Hematopoietic multipotent progenitor cell treated with erythropoietin and hydrocortisone succinate and interleukin-3 and kit ligand, for 4 days (in vitro differentiated cells): ENCODE results near the gene SDHAF4.
A peak's percentile ranks its signal among the peaks of the same experiment; 100 is the strongest.
"Not testable (repeated sequence)": the region's sequence is repeated elsewhere in the genome, so short reads cannot be mapped to it uniquely, and the experiment has no call there.

Experiments used
- DNase-seq: peaks from one replicate; pipeline ENCODE4 v3.0.0-alpha.2; 2015

The SDHAF4 gene

DNA sequence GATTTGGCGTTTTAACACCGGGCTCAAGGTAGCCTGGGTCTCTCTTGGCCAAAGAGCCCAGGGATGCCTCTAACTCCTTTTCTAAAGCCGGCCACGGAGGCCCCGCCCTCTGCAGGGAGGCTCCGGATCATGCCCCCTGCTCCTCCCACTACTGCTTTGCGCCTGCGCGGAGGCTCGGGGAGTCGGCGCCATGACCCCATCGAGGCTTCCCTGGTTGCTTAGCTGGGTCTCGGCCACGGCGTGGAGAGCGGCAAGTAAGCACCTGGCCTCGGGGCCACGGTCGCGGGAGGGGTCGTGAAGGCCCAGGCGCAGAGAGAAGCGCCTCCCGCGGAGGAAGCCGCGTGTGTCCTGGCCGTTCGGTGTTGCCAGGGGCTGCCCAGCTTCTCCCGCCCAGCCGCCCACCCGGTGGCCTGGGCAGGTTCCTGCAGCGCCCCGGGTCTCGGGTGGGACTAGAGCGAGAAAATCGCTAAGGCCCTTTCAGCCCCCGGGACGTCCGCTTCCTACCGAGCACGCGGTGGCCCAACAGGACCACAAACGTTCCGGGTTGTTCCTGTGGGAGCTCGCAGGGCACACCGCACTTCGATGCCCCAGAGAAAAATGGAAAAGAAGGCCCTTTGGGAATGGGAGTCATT, at the start of gene SDHAF4:
SDHAF4 (plus strand) TSS at position 180 of the 632 bp plus-strand sequence; CDS start at position 191, 11 bp downstream.
- DNase-seq, result peak; percentile 96

DNA sequence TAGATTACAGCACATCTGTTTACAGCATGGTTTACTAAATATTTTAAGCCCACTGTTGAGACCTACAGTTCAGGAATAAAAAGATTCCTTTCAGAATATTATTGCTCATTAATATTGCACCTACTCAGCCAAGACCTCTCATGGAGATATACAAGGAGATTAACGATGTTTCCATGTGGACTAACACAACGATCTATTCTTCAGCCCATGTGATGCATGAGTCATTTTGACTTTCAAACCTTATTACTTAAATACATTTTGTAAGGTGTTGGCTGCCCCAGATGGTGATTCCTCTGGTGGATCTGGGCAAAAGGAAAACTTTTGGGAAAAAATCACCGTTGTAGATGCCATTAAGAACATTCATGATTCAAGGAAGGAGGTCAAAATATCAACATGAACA, 48.0 kb upstream of the SDHAF4 start:
- no peak for DNase-seq

- DNase-seq, result peak; percentile 57
These were observed 46.2 kb upstream of the SDHAF4 start for GRCh38 chr6:70520575-70520974.

GRCh38 chr6:70524721-70525286, 41.9 kb upstream of the SDHAF4 start:
- DNase-seq, result peak; percentile 4

- no peak for DNase-seq
These were observed 39.5 kb upstream of the SDHAF4 start for GRCh38 chr6:70527071-70527737.

DNA sequence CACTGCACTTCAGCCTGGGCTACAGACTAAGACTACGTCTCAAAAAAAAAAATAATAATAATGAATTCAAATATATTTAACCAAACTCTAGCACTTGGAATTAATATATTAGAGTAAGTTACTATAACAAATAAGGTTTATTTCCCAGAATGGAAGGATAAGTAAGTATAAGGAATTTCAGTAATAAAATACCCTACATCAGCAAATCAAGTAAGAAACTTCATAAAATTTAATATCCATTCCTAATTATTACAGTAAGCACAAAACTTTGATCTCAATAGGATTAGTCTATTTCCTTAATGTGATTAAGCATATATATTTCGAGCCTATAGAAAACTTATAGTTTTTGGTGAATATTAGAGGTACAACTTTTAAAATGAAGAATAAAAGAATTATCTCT, 36.7 kb upstream of the SDHAF4 start:
- no peak for DNase-seq

DNA sequence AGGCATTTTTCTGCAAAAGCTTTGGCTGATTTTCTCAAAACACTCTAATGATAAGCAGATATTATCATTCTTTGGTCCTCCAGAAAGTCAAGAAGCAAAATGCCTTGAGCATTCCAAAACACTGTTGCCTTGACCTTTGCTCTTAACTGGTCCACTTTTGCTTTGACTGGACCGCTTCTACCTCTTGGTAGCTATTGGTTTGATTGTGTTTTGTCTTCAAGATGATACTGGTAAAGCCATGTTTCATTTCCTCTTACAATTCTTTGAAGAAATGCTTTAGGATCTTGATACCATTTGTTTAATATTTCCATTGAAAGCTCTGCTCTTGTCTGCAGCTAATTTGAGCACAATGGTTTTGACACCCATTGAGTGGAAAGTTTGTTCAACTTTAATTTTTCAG, 35.6 kb upstream of the SDHAF4 start:
- DNase-seq, result no peak

DNA sequence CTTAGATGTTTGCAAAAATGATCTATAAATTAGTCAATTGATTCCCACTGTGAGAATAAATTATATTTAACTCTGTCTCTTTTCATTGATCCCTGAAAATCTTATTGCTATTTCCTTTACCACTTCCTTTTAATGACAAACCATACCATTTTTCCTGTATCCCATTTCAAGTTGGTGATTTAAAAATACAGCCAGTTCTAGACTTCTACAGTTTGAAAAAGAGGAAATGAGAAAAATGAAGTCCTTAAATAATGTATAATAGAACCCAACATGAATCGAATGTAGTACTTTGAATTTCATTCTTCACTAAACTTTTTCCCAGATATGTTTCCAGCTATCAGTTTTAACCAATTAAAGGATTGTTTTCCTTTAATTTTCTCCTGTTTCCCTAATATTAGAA, 29.5 kb upstream of the SDHAF4 start:
- DNase-seq, result no peak

- no peak for DNase-seq
These were observed 28.4 kb upstream of the SDHAF4 start for GRCh38 chr6:70538376-70538775.

GRCh38 chr6:70547313-70547712, 19.4 kb upstream of the SDHAF4 start:
- peak; percentile 42 for DNase-seq

GRCh38 chr6:70547905-70548304, 18.8 kb upstream of the SDHAF4 start:
- no peak for DNase-seq

DNA sequence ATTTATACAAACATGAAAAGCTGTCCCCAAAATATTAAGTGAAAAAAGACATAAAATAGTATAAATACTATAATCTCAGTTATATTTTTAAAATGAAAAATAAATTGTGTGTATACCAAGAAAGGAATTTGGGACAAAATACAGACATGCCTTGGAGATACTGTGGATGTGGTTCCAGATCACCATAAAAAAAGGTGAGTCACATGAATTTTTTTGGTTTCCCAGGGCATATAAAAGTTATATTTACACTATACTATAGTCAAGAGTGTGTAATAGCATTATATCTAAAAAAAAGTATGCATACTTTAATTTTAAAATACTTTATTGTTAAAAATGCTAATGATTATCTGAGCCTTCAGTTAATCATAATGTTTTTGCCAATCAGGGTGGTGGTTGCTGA, 17.4 kb upstream of the SDHAF4 start:
- no peak for DNase-seq

- DNase-seq, result no peak
These were observed 15.2 kb upstream of the SDHAF4 start for GRCh38 chr6:70551566-70551965.

DNA sequence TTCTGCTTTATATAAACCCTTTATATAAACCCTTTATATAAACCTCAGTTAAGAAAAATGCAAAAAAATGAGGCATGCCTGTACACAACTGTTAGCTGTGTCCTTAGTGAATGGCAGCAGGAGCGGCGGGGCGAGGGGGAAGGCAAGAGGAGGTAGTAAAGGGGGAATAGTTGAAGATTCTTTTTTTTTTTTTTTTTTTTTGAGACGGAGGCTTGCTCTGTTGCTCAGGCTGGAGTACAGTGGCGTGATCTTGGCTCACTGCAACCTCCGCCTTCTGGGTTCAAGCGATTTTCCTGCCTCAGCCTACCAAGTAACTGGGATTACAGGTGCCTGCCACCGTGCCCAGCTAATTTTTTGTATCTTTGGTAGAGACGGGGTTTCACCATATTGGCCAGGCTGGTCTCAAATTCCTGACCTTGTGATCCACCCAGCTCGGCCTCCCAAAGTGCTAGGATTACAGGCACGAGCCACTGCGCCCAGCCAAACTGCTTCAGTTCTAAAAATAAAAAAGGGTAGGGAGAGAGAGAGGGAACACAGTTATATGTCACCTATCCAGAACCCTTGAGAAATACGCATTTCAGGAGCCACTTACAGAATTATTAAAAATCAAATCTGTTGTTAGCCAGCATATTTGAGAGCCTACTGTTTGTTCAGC, 14.3 kb upstream of the SDHAF4 start:
- not testable (repeated sequence) for DNase-seq

- no peak for DNase-seq
These were observed 13.8 kb upstream of the SDHAF4 start for GRCh38 chr6:70552974-70553373.

DNA sequence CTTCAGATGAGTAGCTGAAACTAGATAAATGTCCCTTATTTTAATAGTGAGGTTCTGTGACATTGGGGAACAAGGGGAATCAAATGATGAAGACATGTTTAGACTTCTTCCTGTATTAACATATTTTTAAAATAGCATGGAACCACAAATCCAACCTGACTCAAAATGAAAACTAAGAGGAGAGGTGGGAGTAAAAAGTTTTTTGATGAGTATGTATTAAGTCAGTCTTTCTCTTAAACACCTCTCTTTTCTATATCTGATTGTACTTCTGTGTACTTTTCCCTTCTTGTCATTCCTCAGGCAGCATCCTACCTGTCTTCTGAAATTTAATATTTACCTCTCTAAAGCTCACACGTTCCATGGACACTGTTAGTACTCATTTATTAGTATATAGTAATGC, 8.7 kb upstream of the SDHAF4 start:
- no peak for DNase-seq

DNA sequence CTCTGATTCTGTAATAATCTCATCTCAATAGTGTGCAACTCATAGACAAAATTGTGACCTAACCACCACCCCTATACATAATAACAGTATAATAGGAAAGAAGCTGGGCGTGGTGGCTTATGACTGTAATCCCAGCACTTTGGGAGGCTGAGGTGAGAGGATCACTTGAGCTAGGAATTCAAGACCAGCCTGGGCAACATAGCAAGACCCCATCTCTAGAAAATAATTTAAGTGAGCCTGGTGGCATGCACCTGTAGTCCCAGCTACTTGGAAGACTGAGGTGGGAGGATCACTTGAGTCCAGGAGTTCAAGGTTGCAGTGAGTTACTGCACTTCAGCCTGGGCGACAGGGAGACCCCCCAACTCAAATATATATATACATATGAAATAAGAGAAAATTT, 4.3 kb upstream of the SDHAF4 start:
- not testable (repeated sequence) for DNase-seq

GRCh38 chr6:70563530-70563929, 3.2 kb upstream of the SDHAF4 start:
- DNase-seq, result no peak

DNA sequence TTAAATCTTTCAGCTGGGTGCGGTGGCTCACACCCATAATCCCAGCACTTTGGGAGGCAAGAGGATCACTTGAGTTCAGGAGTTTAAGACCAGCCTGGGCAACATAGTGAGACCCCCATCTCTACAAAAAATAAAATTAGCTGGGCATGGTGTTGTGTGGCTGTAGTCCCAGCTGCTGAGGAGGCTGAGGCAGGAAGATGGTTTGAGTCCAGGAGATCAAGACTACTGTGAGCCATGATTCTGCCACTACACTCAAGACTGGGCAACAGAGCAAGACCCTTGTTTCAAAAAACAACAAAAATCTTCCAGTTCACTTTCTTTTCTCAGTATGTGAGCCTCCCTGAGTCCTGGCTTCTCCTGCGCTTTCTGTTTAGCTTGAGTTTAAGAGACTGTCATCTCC, 7.9 kb downstream of the SDHAF4 start:
- no peak for DNase-seq

- DNase-seq, result peak; percentile 6
These were observed 9.3 kb downstream of the SDHAF4 start for GRCh38 chr6:70575899-70576495.

GRCh38 chr6:70586114-70586513, 19.4 kb downstream of the SDHAF4 start:
- no peak for DNase-seq

- DNase-seq, result no peak
These were observed 23.7 kb downstream of the SDHAF4 start for GRCh38 chr6:70590400-70590799.

DNA sequence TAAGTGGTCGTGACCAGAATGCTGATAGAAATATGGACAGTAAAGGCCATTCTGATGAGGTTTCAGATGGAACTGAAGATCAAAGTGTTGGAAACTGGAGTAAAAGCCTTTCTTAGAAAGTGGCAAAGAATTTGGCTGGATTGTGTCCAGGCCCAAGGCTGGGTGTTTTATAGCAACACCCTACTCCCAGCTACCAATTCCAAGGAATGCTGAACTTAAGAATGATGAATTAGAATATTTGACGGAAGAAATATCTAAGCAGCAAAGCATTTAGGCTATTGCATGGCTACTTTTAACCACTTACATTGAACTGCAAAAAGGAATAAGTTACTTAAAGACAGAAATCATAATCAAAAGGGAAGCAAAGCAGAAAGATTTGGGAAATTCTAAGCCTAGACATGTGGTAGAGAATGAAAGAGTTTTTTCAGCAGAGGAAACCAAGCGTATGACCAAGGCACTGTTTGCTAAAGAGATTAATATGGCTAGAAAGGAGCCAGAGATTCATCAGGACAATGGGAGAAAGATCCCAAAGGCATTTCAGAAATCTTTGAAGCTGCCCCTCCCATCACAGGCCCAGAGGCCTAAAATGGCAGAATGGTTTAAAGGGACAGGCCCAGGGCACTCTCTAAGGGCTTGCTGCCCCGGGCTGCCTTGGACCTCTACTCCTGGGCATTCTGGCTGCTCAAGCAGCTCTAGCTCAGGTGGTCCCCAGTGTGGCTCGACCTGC, 25.8 kb downstream of the SDHAF4 start:
- DNase-seq, result no peak
